Activated naive CD4-positive, alpha-beta T cell treated with Interleukin-2 at 50 U/mL for 16 hours (primary cell): Measurements from ENCODE around the gene HHATL.
"Not testable (repeated sequence)": the region's sequence is repeated elsewhere in the genome, so short reads cannot be mapped to it uniquely, and the experiment has no call there.

Experiments used
- DNase-seq: peaks from one replicate; pipeline ENCODE4 v3.0.0-alpha.2; 2020

The HHATL gene

DNA sequence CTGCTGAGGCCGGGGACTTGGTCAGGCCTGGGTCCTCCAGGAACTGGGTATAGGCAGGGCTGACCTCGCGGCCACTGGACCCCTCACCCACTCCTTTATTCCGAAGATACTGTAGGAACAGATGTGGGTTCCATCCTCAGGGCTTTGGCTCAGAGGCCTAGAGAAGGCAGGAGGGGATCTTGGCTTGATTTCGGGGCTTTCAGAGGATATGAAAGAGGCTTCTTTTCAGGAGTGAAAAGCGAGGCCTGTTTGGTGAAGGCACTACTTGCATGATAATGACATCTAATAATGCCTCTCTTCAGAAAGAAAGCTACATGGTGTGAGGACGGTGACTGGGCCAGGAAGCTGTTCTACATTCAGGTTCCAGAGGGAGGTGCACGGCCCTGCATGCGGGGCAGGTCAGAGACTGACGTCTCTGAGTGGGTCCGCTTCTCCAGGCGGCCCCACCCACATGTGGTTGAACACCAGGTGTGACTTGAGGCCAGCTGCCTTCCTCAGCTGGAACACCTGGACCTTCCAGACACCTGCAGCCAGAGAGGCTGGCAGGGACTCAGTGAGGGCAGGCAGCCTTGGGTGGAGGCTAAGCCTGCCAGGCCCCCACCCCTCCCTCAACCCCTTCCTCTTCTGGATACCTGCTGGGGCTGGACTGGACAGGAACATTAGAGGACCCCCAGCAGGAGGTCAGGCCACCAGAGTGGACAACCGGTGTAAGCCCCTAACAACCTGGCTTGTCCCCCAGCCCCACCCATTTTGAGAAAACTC lies 31.1 kb upstream of the HHATL start:
- no peak for DNase-seq

DNA sequence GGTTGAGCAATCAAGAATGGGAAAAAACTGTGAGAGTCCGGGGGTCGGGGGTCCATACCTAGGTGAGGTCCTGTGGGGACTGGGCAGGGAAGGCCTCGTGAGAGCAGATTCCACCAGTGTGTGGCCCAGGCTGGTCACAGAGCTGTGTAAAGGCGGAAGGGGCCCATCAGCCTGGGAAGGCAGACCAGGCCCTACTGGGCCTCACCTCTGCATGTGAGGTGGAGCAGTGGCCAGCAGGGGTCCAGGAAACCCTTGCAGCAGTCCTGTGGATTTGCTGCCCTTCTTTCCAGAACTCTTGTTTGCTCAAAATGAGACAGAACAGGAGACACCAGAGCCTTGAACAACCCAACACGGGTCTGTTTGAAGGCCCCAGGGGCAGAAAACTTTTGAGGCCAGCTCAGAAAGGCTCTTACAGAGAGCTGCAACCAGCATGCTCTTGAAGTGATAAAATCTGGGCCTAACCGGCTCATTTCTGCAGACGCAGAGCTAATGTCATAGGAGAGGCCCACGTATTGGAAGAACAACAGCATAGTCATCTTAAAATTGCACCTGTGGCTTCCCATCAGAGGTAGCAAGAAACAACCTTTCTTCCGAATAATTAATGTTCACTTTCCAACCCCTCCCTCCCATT lies 30.3 kb upstream of the HHATL start:
- no peak for DNase-seq

DNA sequence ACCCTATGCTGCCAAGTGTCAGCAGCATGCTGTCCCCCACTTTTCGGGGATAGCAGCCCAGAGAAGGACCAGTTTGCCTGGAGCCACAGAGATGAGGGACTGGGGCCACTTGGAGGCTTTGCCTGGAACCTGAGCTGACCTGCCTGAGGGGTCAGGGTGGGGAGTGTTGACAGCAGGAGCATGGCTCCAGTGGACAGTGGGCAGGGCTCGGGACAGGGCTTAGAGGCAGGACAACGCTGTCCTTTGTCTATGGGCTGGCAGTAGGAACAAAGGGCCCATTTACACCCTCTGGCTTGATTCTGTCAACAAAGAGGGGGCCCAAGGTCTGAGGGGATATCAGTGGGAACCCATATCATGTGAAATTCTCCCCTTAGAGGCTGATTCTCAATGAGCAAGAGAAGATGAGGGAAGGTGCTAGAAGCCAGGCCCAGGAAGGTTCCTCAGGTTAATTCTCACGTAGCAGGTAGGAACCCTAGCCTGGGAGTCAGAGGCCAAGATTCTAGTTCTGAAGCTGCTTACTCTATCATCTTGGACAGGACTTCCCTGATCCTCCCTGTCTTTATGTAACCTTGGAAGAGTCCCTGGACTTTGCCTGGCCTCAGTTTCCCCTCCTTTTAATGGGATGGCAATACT lies 29.7 kb upstream of the HHATL start:
- no peak for DNase-seq

DNA sequence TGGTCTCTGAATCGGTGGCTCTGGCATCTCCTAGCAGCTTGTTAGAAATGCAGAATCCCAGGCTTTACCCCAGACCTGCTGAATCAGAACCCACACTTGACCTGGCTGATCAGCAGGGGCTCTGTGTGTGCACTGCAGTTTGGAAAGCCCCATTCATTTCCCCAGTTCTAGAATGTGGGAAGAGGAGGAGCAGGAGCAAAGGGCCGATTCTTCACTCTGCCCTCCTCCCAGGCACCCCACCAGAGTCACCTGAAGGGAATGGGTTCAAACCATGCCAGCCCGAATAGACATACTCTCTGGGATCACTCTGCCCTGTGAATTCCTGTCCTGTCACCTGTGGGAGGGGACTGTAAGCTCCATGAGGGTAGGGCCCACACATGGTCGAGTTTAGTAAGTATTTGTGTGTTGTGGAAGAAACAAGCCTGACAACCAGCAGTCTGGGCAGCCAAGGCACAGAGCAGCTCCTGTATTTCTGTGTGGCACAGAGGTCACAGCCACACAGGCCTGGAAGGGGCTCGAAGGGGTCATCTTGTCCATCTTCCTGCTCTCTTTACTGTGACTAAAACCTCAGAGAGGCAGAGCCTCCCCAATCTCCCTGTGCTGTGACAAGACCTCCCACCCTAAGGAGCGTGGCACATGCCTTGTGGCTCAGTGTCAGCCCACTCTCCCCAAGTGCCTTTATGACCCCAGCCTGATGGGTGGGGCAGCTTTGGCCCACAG lies 29.0 kb upstream of the HHATL start:
- no peak for DNase-seq

DNA sequence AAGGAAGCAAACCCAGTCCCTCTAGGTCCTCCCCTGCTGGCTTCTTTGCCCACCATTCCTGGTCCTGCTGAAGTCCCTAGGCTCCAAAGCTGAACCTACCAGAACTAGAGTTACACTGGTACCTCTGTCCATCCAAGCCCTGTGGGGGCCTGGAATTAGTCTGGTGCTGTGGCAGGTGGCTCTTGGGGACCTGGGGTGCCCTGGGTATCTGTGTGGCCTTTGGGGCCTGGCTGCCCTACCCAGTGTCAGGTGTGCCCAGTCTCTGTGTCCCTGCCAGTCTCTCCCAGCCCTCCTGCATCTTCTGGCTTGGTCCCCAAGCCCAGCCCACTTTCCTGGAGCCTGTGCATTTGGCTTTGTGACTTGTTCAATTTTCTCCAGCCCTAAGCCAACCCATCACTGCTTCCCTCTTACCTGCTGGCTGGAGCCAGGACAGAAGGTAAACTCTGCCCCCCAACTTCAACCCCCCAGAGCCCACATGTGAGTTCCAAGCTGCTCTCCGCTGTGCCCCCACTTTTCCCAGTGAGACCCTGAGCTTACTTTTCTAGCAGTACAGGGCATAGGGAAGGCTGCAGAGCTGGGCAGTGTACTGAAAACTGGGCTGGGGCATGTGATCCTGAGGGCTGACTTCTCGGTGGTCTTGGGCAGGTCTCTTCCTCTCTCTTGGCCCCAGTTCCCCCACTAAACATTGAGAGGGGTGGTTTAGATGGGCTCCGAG lies 28.3 kb upstream of the HHATL start:
- no peak for DNase-seq

DNA sequence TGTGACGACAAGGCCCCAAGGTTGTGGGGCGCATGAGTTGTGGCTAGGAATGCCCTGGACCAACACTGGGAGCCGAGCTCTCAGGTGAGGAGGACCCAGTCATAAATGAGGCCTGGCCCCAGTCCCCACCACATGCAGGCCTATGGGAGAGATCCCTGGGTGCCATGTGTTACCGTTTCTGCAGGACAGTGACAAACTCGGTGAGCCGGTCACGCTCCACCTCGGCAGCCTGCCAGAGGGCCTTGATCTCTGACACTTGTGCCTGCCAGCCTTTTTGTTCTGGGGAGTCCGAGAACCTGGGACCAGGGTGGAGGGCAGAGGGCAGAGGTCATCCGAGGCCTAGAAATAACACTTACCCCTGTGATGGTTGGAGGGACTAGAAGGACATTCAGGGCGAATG lies 27.7 kb upstream of the HHATL start:
- no peak for DNase-seq

DNA sequence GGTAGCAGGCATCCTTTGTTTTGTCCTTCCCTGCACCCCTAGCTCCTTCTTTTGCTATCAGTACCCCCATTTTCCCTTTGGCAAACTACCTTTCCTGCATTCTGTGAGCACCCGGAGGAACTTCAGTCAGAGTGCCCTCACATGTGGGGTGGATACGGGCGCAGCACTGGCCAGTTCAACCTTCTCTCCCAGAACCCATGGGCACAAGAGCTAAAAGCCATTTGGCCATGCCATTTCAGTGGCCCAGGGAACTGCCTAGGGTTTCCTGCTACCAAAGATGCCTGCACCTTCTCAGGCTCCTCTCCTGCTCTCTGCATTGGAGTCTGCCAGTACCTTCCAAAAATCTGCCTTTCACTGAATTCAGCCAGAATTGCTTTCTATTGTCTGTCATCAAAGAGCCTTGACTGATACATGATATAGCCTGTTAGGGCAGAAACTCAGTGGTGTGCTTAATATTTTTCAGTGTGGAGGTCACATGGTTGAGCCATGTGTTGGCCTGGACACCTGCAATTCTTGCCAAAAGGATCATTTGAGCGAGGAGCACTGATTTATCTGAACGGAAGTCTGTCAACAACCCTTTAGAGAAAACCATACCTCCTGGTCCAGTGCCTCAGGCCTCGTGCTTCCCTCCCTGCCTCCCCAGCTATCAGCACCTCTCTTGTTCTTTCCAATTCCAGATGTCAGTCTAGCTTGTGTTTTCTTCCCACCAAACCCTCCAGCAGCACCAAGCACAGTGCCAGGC lies 27.0 kb upstream of the HHATL start:
- no peak for DNase-seq

DNA sequence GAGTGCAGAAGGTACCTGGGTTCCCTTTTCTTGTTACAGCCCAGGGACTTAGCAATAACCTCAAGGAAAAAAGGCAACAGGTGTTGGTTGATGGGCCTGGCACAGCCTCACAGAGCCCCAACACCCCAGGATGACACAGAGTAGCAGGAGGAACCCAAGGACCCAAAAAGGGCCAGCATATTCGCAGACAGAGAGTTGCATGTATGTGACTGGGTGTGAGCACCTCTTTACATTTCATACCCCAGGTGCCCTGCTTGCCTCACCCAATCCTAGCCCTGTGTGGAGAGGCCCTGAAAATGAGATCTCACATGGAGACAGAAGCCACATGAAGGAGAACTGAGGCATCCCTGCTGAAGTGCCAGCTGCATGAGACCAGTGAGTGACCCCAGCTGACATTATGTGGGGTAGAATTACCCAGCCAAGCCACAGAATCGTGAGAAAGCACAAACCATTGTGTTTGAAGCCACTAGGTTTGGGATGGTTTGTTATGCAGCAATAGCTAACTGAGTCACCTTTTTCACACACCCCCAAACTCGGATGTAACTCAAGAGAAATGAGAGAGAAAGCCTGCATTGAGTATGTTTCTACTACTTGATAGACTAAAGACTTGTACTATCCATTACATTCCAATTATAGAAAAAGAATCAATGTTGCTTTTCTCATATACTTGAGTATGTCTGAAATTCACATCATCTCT lies 26.2 kb upstream of the HHATL start:
- DNase-seq = no peak

DNA sequence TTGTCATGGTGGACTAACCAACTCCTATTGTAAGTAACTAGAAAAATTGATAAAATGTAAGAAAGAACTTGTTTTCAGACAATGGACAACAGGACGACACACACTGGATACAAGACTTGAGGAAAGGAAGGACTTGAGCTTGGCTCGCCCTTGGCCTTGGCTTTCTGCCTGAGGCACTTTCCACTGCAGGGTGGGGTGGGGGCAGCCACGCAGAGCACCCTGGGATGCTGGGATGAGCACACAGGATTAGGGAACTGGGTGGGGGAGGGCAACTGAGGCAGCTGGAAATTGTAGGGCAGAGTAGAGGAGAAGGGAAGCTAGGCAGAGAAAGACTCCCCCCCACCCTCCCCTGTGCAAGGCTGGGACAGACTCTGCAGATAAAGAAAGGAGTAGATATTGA lies 25.5 kb upstream of the HHATL start:
- no peak for DNase-seq

DNA sequence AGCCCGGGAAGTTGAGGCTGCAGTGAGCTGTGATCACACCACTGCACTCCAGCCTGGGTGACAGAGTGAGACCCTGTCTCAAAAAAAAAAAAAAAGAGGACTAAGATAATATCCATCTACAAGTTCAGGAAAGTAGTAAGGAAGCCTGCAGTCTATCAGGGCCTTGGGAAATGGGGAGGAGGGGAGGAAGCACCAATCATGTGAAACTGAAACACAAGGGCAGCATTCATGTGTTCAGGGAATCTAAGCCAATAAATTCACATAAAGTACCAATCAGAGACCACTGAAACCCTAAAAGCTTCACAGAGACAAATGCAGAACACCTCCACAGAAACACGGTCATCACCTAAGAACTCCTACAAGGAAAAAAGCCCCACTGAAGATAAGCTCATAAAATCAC lies 22.9 kb upstream of the HHATL start:
- DNase-seq = no peak

DNA sequence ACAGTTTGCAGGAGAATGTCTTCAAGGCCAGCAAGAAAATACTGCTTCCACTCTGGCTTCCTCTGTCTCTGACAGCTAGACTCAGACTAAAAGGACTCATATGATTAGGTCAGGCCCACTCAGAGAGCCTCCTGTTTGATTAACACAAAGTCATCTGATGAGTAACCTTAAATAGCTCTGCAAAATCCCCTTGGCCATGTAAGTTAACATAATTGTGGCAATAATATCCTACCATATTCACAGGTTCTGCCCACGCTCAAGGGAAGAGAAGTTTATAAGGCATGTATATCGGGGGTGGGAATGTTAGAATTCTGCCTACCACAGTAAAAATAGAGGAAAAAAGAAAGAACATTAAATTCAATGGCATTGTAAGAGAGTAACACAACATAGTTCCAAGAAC lies 20.6 kb upstream of the HHATL start:
- no peak for DNase-seq

DNA sequence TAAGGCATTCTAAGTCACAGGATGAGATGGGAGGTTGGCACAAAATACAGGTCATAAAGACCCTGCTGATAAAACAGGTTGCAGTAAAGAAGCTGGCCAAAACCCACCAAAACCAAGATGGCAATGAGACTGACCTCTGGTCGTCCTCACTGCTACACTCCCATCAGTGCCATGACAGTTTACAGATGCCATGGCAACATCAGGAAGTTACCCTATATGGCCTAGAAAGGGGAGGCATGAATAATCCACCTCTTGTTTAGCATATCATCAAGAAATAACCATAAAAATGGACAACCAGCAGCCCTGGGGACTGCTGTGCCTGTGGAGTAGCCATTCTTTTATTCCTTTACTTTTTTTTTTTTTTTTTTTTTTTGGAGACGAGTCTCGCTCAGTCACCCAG lies 19.8 kb upstream of the HHATL start:
- DNase-seq = not testable (repeated sequence)

DNA sequence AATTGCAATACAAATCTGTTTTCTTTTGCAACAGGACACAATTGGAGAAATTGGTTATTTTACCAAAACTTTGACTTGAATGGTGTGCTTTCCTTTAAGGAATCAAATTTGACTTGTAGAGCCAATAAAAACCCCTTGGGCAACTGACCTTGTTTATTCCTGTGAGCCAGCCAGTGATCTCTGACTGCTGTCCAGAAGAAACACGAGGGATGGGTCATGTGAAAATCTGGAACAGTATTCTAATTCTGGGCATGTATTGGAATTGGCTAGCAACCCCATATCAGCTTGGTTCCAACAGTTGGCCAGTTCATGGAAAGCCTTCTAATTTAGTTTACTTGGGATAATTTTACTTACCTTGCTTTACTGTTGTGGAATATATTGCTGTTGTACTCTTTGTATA lies 19.1 kb upstream of the HHATL start:
- no peak for DNase-seq

DNA sequence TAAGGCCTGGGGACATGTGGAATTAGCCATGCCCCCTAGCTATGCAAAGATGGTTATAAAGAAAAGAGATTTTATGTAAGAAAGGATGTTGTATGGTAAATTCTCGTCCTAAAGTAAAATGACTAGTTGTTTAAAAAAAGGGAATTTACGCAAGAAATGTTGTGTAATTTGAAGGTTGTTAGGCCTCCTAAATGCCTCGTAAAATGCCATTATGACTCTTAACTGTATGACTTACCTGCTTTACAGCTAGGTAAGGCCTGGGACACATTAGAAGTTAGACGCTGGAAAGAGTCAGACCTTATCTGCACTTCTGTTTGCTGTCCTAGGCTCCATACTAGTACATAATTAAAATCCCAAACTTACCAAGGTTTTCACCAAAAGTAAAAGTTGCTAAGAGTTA lies 17.5 kb upstream of the HHATL start:
- no peak for DNase-seq

DNA sequence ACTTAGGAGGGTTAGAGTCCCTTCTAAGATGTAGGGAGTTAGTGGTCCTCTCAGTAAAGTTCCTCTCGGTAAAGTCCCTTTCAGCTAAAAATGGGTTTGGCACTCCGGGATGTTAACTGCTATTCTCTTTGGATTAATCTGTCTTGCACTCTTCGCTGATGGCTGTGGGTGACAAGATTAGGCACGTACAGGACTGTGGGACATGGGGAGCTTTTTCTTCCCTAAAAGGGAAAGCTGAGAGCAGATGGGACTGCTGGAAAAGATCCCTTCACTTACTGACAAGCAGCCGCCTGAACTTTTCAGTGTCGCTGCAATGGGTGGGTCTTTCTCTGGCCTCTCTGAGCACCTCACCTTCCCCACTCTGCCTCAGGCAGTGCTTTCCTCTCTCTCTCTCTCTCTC lies 16.4 kb upstream of the HHATL start:
- DNase-seq = no peak

DNA sequence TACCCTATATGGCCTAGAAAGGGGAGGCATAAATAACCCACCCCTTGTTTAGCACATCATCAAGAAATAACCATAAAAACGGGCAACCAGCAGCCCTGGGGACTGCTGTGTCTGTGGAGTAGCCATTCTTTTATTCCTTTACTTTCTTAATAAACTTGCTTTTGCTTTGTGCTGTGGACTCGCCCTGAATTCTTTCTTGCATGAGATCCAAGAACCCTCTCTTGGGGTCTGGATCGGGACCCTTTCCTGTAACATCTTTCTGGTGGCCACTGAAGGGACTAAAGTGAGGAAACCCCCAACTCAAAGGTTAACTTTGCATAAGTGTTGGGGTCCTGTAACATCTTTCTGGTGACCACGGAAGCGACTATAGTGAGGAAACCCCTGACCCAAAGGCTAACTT lies 15.7 kb upstream of the HHATL start:
- DNase-seq = no peak

DNA sequence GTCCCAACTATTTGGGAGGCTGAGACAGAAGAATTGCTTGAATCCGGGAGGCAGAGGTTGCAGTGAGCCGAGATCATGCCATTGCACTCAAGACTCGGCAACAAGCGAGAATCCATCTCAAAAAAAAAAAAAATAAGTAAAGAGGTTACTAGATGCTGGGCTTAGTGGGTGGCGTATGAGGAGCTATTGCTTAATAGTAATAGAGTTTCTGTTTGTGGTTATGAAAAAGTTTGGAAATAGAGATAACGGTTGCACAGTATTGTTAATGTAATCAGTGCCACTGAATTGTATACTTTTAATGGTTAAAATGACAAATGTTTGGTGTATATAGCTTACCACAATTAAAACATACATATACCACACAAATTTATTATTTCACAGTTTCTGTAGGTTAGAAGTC lies 14.7 kb upstream of the HHATL start:
- DNase-seq = no peak

DNA sequence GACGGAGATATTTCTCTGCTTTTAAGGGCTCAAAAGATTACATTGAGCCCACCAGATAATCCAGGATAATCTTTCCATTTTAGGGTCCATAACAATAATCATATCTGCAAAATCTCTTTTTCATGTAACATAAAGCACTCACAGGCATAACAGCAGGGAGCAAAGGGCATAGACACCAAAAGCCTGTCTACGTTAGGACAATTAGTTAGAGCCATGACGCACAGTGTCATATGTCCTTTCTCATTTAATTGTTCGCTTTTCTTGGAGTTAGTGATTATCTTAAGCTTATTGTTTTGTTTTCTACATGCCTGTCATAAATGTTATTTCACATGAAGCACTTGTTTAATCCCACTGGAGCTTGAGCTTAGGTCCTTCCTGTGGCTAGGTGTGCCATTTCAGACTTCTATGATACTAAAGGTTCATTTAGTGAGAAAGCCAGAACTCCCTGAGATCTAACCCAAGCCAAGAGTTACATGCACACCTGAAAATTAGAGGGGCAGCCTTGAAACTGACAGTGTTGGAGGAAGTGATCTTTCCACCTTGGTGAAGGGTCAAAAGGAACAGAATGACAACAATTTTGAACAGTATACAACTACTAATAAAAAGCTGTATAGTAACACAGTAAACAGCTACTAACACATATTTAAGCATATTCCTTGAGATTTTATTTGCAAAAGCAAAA lies 11.7 kb upstream of the HHATL start:
- no peak for DNase-seq

DNA sequence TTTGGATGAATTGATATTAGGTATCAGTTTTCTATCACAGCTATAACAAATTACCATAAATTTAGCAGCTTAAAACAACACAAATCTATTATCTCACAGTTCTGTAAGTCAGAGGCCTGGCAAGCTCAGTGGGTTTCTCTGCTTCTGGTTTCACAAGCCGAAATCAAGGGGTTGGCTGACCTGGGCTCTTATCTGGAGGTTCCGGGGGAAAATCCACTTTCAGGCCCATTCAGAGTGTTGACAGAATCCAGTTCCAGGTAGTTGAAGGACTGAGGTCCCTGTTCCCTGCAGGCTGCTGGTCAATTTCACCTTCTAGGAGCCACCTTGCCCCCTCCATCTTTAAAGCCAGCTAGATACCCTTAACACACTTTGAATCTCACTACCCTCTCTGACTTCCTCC lies 11.1 kb upstream of the HHATL start:
- no peak for DNase-seq

DNA sequence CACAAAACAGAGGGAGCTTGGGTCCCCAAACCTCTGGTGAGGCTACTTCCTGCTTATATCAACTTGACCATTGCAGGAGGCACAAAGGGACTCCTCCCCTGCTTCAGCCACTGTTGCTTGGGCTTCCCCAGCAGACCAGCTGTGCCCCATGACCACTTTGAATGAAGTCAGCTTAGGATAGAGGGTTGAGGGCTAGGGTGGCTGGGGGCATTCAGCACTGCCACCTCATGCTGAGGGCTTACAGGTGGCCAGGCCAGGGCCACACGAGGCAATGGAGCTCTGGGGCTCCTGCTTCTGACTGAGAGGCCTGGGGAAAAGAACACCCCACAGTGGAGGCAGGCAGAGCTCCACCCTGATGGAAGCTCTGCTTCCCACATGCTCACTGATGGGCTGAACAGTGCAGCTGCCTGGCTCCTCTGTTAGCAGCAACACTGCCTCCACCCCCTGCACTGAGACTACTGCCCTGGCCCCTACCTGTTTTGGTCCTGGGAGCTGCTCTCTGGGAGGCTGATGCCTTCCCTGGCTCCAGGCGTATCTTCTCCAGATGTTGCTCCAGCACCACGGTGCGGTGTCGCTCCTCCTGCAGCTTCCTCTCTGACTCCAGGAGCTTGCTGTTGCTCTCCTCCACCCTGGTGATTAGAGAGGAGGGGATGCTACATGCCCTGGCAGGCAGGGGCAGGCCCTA lies 10.2 kb upstream of the HHATL start:
- DNase-seq = no peak

DNA sequence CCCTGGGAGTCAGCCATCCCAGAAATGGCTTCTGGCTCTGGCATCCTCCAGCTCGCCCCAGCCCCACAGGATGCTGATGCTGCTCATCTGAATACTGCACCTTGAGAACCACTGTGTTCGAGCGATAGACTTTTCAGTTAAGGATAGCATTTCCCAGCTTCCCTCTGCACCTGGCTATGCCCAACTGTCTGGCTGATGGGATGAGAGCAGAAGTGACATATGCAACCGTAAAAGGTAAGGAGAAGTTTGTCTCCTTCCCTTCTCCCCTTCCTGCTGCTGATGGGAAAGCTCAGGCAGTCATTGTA lies 9.7 kb upstream of the HHATL start:
- DNase-seq = no peak
